ENCODE measurements around the gene AFF1. TPM values are rescaled to one million over a fixed set of nuclear protein-coding genes. Genes with fewer than 3 reads are reported as not detected.

Gene AFF1
- total and polyA plus RNA-seq, 2 of the 4 experiments (the other 2 are of a cell fraction), result 7.0 to 9.6 TPM

- Histone ChIP-seq H3K79me1 (ENCODE audit: low read depth in 1 of 2, low read length in 2 of 2) (peaks cover 23 to 82% of the 10 kb centered on the region in 2 experiments), H3K36me3 (ENCODE audit: control insufficient read depth, insufficient read depth, low read length) (no peaks in the 10 kb centered on the region), H3K4me3 (ENCODE audit: insufficient read depth, low read depth, low read length) (no peak overlapping the region), H4K8ac (ENCODE audit: low read depth in 2 of 2, low read length in 2 of 2) (peak overlapping the region in 1 of 2 experiments; percentile 52; a peak in 1 of 4 replicates), H3K56ac (ENCODE audit: extremely low read depth, insufficient read depth, low read length) (no peak overlapping the region), H3K9me1 (ENCODE audit: insufficient read depth, low read length) (peaks cover 8% of the 10 kb centered on the region), H2AFZ (replicated peaks; ENCODE audit: low read length, poor library complexity) (no peak overlapping the region), H3K9me3 (ENCODE audit: control insufficient read depth, insufficient read depth, low read length) (no peaks in the 10 kb centered on the region), H2BK5ac (ENCODE audit: low read depth, low read length, poor library complexity, severe bottlenecking) (no peak overlapping the region), H3K4me1 (ENCODE audit: control insufficient read depth, insufficient read depth, low read length) (peaks cover 26% of the 10 kb centered on the region), H3K14ac (replicated peaks; ENCODE audit: low read depth, low read length) (0 out of 2 replicates have a peak overlapping the region, but pooled peaks have one; percentile 43), H3K4me2 (ENCODE audit: low read depth, low read length) (peak overlapping the region; percentile 62; the same call in 1 of the 2 replicates), H2AK5ac (ENCODE audit: low read depth, low read length) (no peak overlapping the region), H4K91ac (ENCODE audit: insufficient read depth, low read depth, low read length) (no peak overlapping the region; the same call in 1 of the 2 replicates), H3K27ac (ENCODE audit: insufficient read depth, low read length) (no peak overlapping the region), H3K18ac (ENCODE audit: low read depth, low read length) (peak overlapping the region; percentile 73; the same call in 1 of the 2 replicates), H2BK20ac (ENCODE audit: low read depth, low read length) (0 out of 2 replicates have a peak overlapping the region, but pooled peaks have one; percentile 15), H2BK15ac (ENCODE audit: low read depth, low read length) (peak overlapping the region; percentile 27; the same call in 1 of the 3 replicates), H4K20me1 (ENCODE audit: insufficient read depth, low read length) (peaks cover 18% of the 10 kb centered on the region; the same call in 1 of the 2 replicates), H3K4ac (ENCODE audit: low read depth, low read length) (peak overlapping the region; percentile 42; the same call in 1 of the 2 replicates), H3K23ac (ENCODE audit: low read depth, low read length) (no peak overlapping the region), H2AK9ac (replicated peaks; ENCODE audit: low read depth, low read length, poor library complexity) (no peak overlapping the region), H2BK120ac (ENCODE audit: low read depth, low read length) (no peak overlapping the region), H3K9ac (ENCODE audit: low read depth, low read length) (no peak overlapping the region), H4K5ac (ENCODE audit: low read depth, low read length) (no peak overlapping the region; the same call in 1 of the 2 replicates), H3K27me3 (ENCODE audit: control insufficient read depth, insufficient read depth, low read length) (no peaks in the 10 kb centered on the region)
- BruUV-seq (replicated peaks), result no TSS peak
- ChIA-PET CTCF (interaction anchor here (0.9 kb wide), 1 partner anchor 20 kb away, joined by 4 read pairs; no protein-coding TSS in a partner anchor), POLR2A (ENCODE audit: unreplicated experiment) (no interaction called here)
- dilution Hi-C loops (cut with HindIII; ENCODE audit: low sequenced_read_pairs, unreplicated experiment) (no loop called here), intact Hi-C loops (cut with micrococcal nuclease) (loop anchor here (5.0 kb wide), 1 partner anchor 175 kb away; no protein-coding TSS in a partner anchor), in situ Hi-C loops (cut with MboI; ENCODE audit: low sequenced_read_pairs) (loop anchor here (5.0 kb wide), 1 partner anchor 65 kb away; no protein-coding TSS in a partner anchor)
- peak; percentile 85 for DNase-seq
- no peak for TF ChIP-seq CHD1 (IDR thresholded peaks at IDR 0.05; ENCODE audit: low read depth, low read length)
- TF ChIP-seq RAD21 (IDR thresholded peaks at IDR 0.05; ENCODE audit: low read length), result no peak
- no peak for TF ChIP-seq MXI1 (IDR thresholded peaks at IDR 0.05; ENCODE audit: borderline replicate concordance, low read depth, low read length)
- TF ChIP-seq FOS (IDR thresholded peaks at IDR 0.05; ENCODE audit: low read depth, low read length), result peak; percentile 98
- peak; percentile 33; the same call in 1 of the 2 replicates for TF ChIP-seq CEBPB (IDR thresholded peaks at IDR 0.05; ENCODE audit: low read depth, low read length)
- peak; percentile 66 for TF ChIP-seq BHLHE40 (IDR thresholded peaks at IDR 0.05; ENCODE audit: low read depth, low read length)
- peak; percentile 63 for ATAC-seq (ENCODE audit: low read depth)
- WGBS, 2 experiments (ENCODE audit: extremely low coverage in 2 of 2, insufficient read length in 1 of 2), result no CpG with 5 or more reads among the region's 1 CpG
Measured at GRCh38 chr4:86942185-86942666, 7.4 kb downstream of the AFF1 start.

All from IMR-90 (cell line).